ENCODE measurements around the gene IL17RD. TPM values are rescaled to one million over a fixed set of nuclear protein-coding genes. Genes with fewer than 3 reads are reported as not detected.

IL17RD gene
- total and polyA plus RNA-seq, 2 of the 13 experiments (the other 11 are each of a cell fraction or from before 2014, with no cell fraction given), result 0.28 to 0.31 TPM

GRCh38 chr3:57118254-57118653 is 46.9 kb downstream of the IL17RD start:
- no peak for TF ChIP-seq RARA (CRISPR knock-in tag; IDR thresholded peaks at IDR 0.05)
- Histone ChIP-seq H3K4me1 (ENCODE audit: insufficient read depth, low read length) (no peaks in the 10 kb centered on the region), H3K36me3 (replicated peaks in 1 of 2; ENCODE audit: control insufficient read depth in 1 of 2, insufficient read depth in 2 of 2, low read length in 2 of 2) (no peaks in the 10 kb centered on the region), H2AFZ (ENCODE audit: low read length) (no peak overlapping the region), H3K9ac (ENCODE audit: insufficient read depth, low read depth, low read length) (no peak overlapping the region), H3K4me2 (ENCODE audit: low read depth, low read length) (no peak overlapping the region), H3K79me2 (ENCODE audit: insufficient read depth, low read length) (no peaks in the 10 kb centered on the region), H4K20me1 (ENCODE audit: insufficient read depth, low read length) (no peaks in the 10 kb centered on the region), H3K4me3 (replicated peaks in 1 of 3; ENCODE audit: insufficient read depth in 1 of 3, low read depth in 2 of 3, low read length in 3 of 3) (no peak overlapping the region), H3K9me3 (ENCODE audit: low read length) (no peaks in the 10 kb centered on the region), H3K27ac (ENCODE audit: extremely low read length, insufficient read depth, low read length) (no peak overlapping the region), H3K27me3 (ENCODE audit: control insufficient read depth in 1 of 2, insufficient read depth in 2 of 2, low read length in 2 of 2) (peaks cover 0 to 20% of the 10 kb centered on the region in 2 experiments; a peak in 3 of 5 replicates)
- FAIRE-seq (no peak), DNase-seq (ENCODE audit: low spot score) (no peak), ATAC-seq (no peak)
- BruUV-seq (replicated peaks), result no TSS peak
- in situ Hi-C loops (cut with HindIII; ENCODE audit: extremely low pct_ligation_motif_present, low pct_unique_long_range_greater_than_20kb) (no loop called here), intact Hi-C loops (cut with micrococcal nuclease; ENCODE audit: unreplicated experiment) (no loop called here)
- POLR2A ChIA-PET, result no interaction called here
- WGBS (ENCODE audit: low lambda C conversion rate), result 40% methylated on average over 3 of the region's 3 CpGs
- CTCF ChIA-PET (ENCODE audit: low intra/inter-chr PET ratio, low total read pairs), result no interaction called here

GRCh38 chr3:57116501-57116900 is 48.7 kb downstream of the IL17RD start:
- BruUV-seq (replicated peaks), result no TSS peak
- no peaks in the 10 kb centered on the region for H3K36me3 ChIP-seq (replicated peaks in 1 of 2; ENCODE audit: control insufficient read depth in 1 of 2, insufficient read depth in 2 of 2, low read length in 2 of 2)
- ATAC-seq (no peak), FAIRE-seq (no peak), DNase-seq (ENCODE audit: low spot score) (no peak)
- H3K4me3 ChIP-seq (replicated peaks in 1 of 3; ENCODE audit: insufficient read depth in 1 of 3, low read depth in 2 of 3, low read length in 3 of 3), result no peak overlapping the region
- ChIA-PET CTCF (ENCODE audit: low intra/inter-chr PET ratio, low total read pairs) (no interaction called here), POLR2A (no interaction called here)
- H3K27me3 ChIP-seq (ENCODE audit: control insufficient read depth in 1 of 2, insufficient read depth in 2 of 2, low read length in 2 of 2), result peaks cover 0 to 8% of the 10 kb centered on the region in 2 experiments; a peak in 3 of 5 replicates
- H3K4me1 ChIP-seq (ENCODE audit: insufficient read depth, low read length), result no peaks in the 10 kb centered on the region
- no peak overlapping the region for H2AFZ ChIP-seq (ENCODE audit: low read length)
- intact Hi-C loops (cut with micrococcal nuclease; ENCODE audit: unreplicated experiment), result no loop called here
- no peak overlapping the region for H3K4me2 ChIP-seq (ENCODE audit: low read depth, low read length)
- no peaks in the 10 kb centered on the region for H3K9me3 ChIP-seq (ENCODE audit: low read length)
- in situ Hi-C loops (cut with HindIII; ENCODE audit: extremely low pct_ligation_motif_present, low pct_unique_long_range_greater_than_20kb), result no loop called here
- 40% methylated on average over 3 of the region's 3 CpGs for WGBS (ENCODE audit: low lambda C conversion rate)
- H3K9ac ChIP-seq (ENCODE audit: insufficient read depth, low read depth, low read length), result no peak overlapping the region
- no peaks in the 10 kb centered on the region for H4K20me1 ChIP-seq (ENCODE audit: insufficient read depth, low read length)
- H3K79me2 ChIP-seq (ENCODE audit: insufficient read depth, low read length), result no peaks in the 10 kb centered on the region
- H3K27ac ChIP-seq (ENCODE audit: extremely low read length, insufficient read depth, low read length), result no peak overlapping the region
- TF ChIP-seq NR2F2 (IDR thresholded peaks at IDR 0.05; ENCODE audit: borderline replicate concordance, low read depth) (no peak), TRIM24 (CRISPR knock-in tag; IDR thresholded peaks at IDR 0.05) (no peak), NFE2L2 (IDR thresholded peaks at IDR 0.05; ENCODE audit: low read length) (no peak), ELK4 (CRISPR knock-in tag; IDR thresholded peaks at IDR 0.05; ENCODE audit: borderline replicate concordance) (no peak), PRDM15 (CRISPR knock-in tag; IDR thresholded peaks at IDR 0.05) (no peak), TAF1 (CRISPR knock-in tag; IDR thresholded peaks at IDR 0.05) (no peak), ZNF878 (CRISPR knock-in tag; IDR thresholded peaks at IDR 0.05) (no peak), GABPB1 (CRISPR knock-in tag; IDR thresholded peaks at IDR 0.05) (no peak), RELA (CRISPR knock-in tag; IDR thresholded peaks at IDR 0.05) (no peak), HNF4A (CRISPR knock-in tag; IDR thresholded peaks at IDR 0.05) (no peak), FOXC1 (CRISPR knock-in tag; IDR thresholded peaks at IDR 0.05; ENCODE audit: borderline replicate concordance) (no peak), CBX5 (CRISPR knock-in tag; IDR thresholded peaks at IDR 0.05; ENCODE audit: borderline replicate concordance) (no peak), ZZZ3 (CRISPR knock-in tag; IDR thresholded peaks at IDR 0.05; ENCODE audit: borderline replicate concordance) (no peak), HNRNPLL (IDR thresholded peaks at IDR 0.05; ENCODE audit: low read depth, low read length, poor library complexity, severe bottlenecking) (no peak)

Data from HepG2 (cell line).